OCI-LY1 (cell line): ENCODE measurements around the gene DNAH8.

ENCODE experiments used
- H2AFZ ChIP-seq: fragments of 200-600 bp; sonication (generic), shearing (Covaris generic); 2 replicates; pipeline ENCODE4 v1.6.0; 2014; ENCODE audit warnings: antibody characterized with exemption, mild to moderate bottlenecking, low read length
- H3F3A ChIP-seq: fragments of 200-600 bp; sonication (generic), shearing (Covaris generic); 2 replicates; pipeline ENCODE4 v1.6.0; 2014; ENCODE audit warnings: mild to moderate bottlenecking, antibody characterized with exemption, low read length, moderate library complexity; ENCODE audit not compliant: insufficient read depth
- H3K27ac ChIP-seq: fragments of 200-600 bp; sonication (generic); 2 replicates; pipeline ENCODE4 v1.5.1; 2014; ENCODE audit warnings: low read length, mixed run types, mild to moderate bottlenecking, low read depth; ENCODE audit not compliant: poor library complexity, severe bottlenecking
- H3K27me3 ChIP-seq: fragments of 200-600 bp; sonication (generic); 2 replicates; pipeline ENCODE4 v1.6.0; 2014; ENCODE audit warnings: antibody characterized with exemption, mild to moderate bottlenecking, low read length, moderate library complexity; ENCODE audit not compliant: insufficient read depth
- H3K36me3 ChIP-seq: fragments of 200-600 bp; sonication (generic); 2 replicates; pipeline ENCODE4 v1.6.1; 2014; ENCODE audit warnings: mild to moderate bottlenecking, antibody characterized with exemption, low read length, moderate library complexity, mixed read lengths; ENCODE audit not compliant: insufficient read depth
- H3K4me1 ChIP-seq: fragments of 200-600 bp; sonication (generic); 2 replicates; pipeline ENCODE4 v1.5.1; 2014; ENCODE audit warnings: mild to moderate bottlenecking, low read length, moderate library complexity; ENCODE audit not compliant: insufficient read depth, severe bottlenecking
- H3K4me2 ChIP-seq: fragments of 200-600 bp; sonication (generic), shearing (Covaris generic); 2 replicates; pipeline ENCODE4 v1.6.1; 2014; ENCODE audit warnings: low read length
- H3K4me3 ChIP-seq: fragments of 200-600 bp; sonication (generic); 2 replicates; pipeline ENCODE4 v1.5.1; 2014; ENCODE audit warnings: low read length, low read depth, mild to moderate bottlenecking, mixed read lengths; ENCODE audit not compliant: poor library complexity, severe bottlenecking
- H3K79me2 ChIP-seq: fragments of 200-600 bp; shearing (Covaris generic); 2 replicates; pipeline ENCODE4 v1.6.1; 2016; ENCODE audit warnings: mixed run types, low read length, mixed read lengths; ENCODE audit not compliant: insufficient read depth
- H3K9ac ChIP-seq: fragments of 200-600 bp; sonication (generic), shearing (Covaris generic); 2 replicates; pipeline ENCODE4 v1.6.1; 2014; ENCODE audit warnings: mild to moderate bottlenecking, low read length, mixed read lengths
- H3K9me2 ChIP-seq: fragments of 200-600 bp; sonication (generic), shearing (Covaris generic); 2 replicates; pipeline ENCODE4 v1.6.1; 2014; ENCODE audit warnings: low read depth, mild to moderate bottlenecking, low read length, mixed read lengths
- H3K9me3 ChIP-seq: fragments of 200-600 bp; shearing (Covaris generic); 2 replicates; pipeline ENCODE4 v1.6.1; 2014; ENCODE audit warnings: low read length, mixed read lengths
- H4K20me1 ChIP-seq: fragments of 200-600 bp; sonication (generic), shearing (Covaris generic); 2 replicates; pipeline ENCODE4 v1.6.0; 2016; ENCODE audit warnings: mild to moderate bottlenecking, low read length; ENCODE audit not compliant: insufficient read depth
- CTCF ChIP-seq: fragments of 200-600 bp; sonication (generic), shearing (Covaris generic); IDR thresholded peaks from 2 replicates; pipeline ENCODE4 v1.5.1; 2017; ENCODE audit warnings: mild to moderate bottlenecking, antibody characterized with exemption, low read length, moderate library complexity, mixed read lengths
- EZH2 ChIP-seq: fragments of 200-600 bp; sonication (generic), shearing (Covaris generic); IDR thresholded peaks from 2 replicates; pipeline ENCODE4 v1.8.0; 2017; ENCODE audit warnings: borderline replicate concordance, mixed run types, mild to moderate bottlenecking, antibody characterized with exemption, low read length, moderate library complexity, mixed read lengths

DNAH8 gene

DNA sequence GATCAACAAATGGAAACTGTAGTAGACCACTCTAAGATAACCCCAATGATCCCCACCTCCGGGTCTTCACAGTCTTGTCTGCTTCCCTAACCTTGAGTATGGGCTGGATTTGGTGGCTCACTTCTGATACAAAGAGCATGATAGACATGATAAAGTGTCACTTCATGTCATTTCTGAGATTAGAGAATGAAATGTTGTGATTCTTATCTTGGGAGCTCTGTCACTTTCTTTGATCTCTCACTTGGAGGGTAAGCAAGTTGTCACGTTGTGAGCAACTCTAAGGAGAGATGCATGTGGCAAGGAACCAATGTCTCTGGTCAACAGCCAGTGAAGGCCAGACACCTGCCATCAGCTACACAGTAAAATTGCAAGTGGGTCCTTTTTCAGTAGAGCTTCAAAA, 9.2 kb upstream of the DNAH8 start:
- Histone ChIP-seq H3K4me1 (peaks cover 4% of the 10 kb centered on the region), H3K27me3 (no peaks in the 10 kb centered on the region; the same call in 1 of the 2 replicates), H3K9me3 (no peaks in the 10 kb centered on the region), H2AFZ (no peak overlapping the region), H3K36me3 (peaks cover 8% of the 10 kb centered on the region), H3K79me2 (peaks cover 8% of the 10 kb centered on the region), H3K4me3 (no peak overlapping the region), H4K20me1 (no peaks in the 10 kb centered on the region), H3K9me2 (no peaks in the 10 kb centered on the region), H3K27ac (no peak overlapping the region), H3K9ac (no peak overlapping the region), H3F3A (no peaks in the 10 kb centered on the region), H3K4me2 (no peak overlapping the region)
- TF ChIP-seq EZH2 = no peak
- TF ChIP-seq CTCF = no peak

GRCh38 chr6:38708496-38708895, 6.6 kb upstream of the DNAH8 start:
- H3K36me3 ChIP-seq = no peaks in the 10 kb centered on the region
- H2AFZ ChIP-seq = no peak overlapping the region
- H3K27me3 ChIP-seq = no peaks in the 10 kb centered on the region; the same call in 1 of the 2 replicates
- no peaks in the 10 kb centered on the region for H3K79me2 ChIP-seq
- H3K9ac ChIP-seq = no peak overlapping the region
- H3K9me2 ChIP-seq = no peaks in the 10 kb centered on the region
- no peaks in the 10 kb centered on the region for H3K4me1 ChIP-seq
- no peak overlapping the region for H3K4me3 ChIP-seq
- H3K4me2 ChIP-seq = no peak overlapping the region
- H3K27ac ChIP-seq = no peak overlapping the region
- H3K9me3 ChIP-seq = no peaks in the 10 kb centered on the region
- no peak for TF ChIP-seq CTCF
- no peak for TF ChIP-seq EZH2
- H3F3A ChIP-seq = no peaks in the 10 kb centered on the region
- H4K20me1 ChIP-seq = no peaks in the 10 kb centered on the region

- Histone ChIP-seq H3K27ac (no peak overlapping the region), H3K9ac (no peak overlapping the region), H3K36me3 (no peaks in the 10 kb centered on the region), H3K9me3 (no peaks in the 10 kb centered on the region), H3F3A (no peaks in the 10 kb centered on the region), H3K4me1 (peaks cover 6% of the 10 kb centered on the region), H3K9me2 (no peaks in the 10 kb centered on the region), H3K4me3 (no peak overlapping the region), H3K27me3 (no peaks in the 10 kb centered on the region), H4K20me1 (no peaks in the 10 kb centered on the region), H3K79me2 (no peaks in the 10 kb centered on the region), H3K4me2 (no peak overlapping the region), H2AFZ (no peak overlapping the region)
- TF ChIP-seq EZH2 (no peak), CTCF (no peak)
These were observed 1.3 kb upstream of the DNAH8 start for GRCh38 chr6:38713812-38714211.
